Left forelimb (tissue), 1 donor: ENCODE data around the gene PNMA3.
"Not testable (repeated sequence)": the region's sequence is repeated elsewhere in the genome, so short reads cannot be mapped to it uniquely, and the experiment has no call there.

Experiments used
- DNase-seq: peaks from one replicate; pipeline ENCODE4 v3.0.0-alpha.2; 2018; ENCODE audit warnings: low spot score

PNMA3 gene

GRCh38 chrX:153074262-153074899 is 18.1 kb downstream of the PNMA3 start:
- DNase-seq = no peak

GRCh38 chrX:153074935-153075334 is 18.7 kb downstream of the PNMA3 start:
- no peak for DNase-seq

- no peak for DNase-seq
Observed at GRCh38 chrX:153075366-153075765, 19.1 kb downstream of the PNMA3 start.

- not testable (repeated sequence) for DNase-seq
Observed at GRCh38 chrX:153077437-153078135, 21.3 kb downstream of the PNMA3 start.

GRCh38 chrX:153083238-153083923 is 27.1 kb downstream of the PNMA3 start:
- DNase-seq = not testable (repeated sequence)

- DNase-seq = no peak
Observed at GRCh38 chrX:153102418-153102817, 46.1 kb downstream of the PNMA3 start.

- DNase-seq = not testable (repeated sequence)
Observed at GRCh38 chrX:153104959-153105358, 48.7 kb downstream of the PNMA3 start.

GRCh38 chrX:153106092-153106801 is 50.0 kb downstream of the PNMA3 start:
- not testable (repeated sequence) for DNase-seq
